K562 (cell line): ENCODE data around the gene PARP4. TPM values are rescaled to one million over a fixed set of nuclear protein-coding genes. Genes with fewer than 3 reads are reported as not detected.

Experiments used
- ATAC-seq: fragments of 200-7000 bp; cut with Tn5 transposase; 3 replicates; pipeline ENCODE4 v1.9.1; 2020; ENCODE audit warnings: moderate library complexity
- BruUV-seq: library from RNA; stranded (reverse); fragments of 400-500 nt; replicated peaks from 2 replicates; lab custom pipeline; 2021; lab: Mats Ljungman, UMichigan
- CTCF ChIA-PET: fragments of 300-600 bp; formaldehyde crosslinking; extraction: SDS; loops from one replicate; lab custom pipeline; 2021; ENCODE audit warnings: low intra/inter-chr PET ratio; lab: Yijun Ruan, JAX
- POLR2A ChIA-PET: fragments of 300-600, 350-650 bp; sonication (Branson Sonifier 250); formaldehyde crosslinking; extraction: SDS; loops from one replicate; lab custom pipeline; 2021; ENCODE audit warnings: antibody characterized with exemption, inconsistent platforms; lab: Yijun Ruan, JAX
- DNase-seq, 4 experiments: peaks; one replicate each; pipeline versions ENCODE4 v3.0.0 to v3.0.0-alpha.2; 2011 to 2018; ENCODE audit warnings: low spot score in 3 of 4, mixed read lengths in 3 of 4; ENCODE audit errors: extremely low read depth in 1 of 4
- FAIRE-seq: peaks from 2 replicates; lab custom pipeline; 2011; peaks lifted over from hg19 to GRCh38; lab: Jason Lieb, UNC
- H2AFZ ChIP-seq: 2 replicates; pipeline ENCODE4 v1.6.0; 2011; ENCODE audit warnings: low read depth, low read length, control low read depth, inconsistent platforms
- H3K27ac ChIP-seq: fragments of 200-600 bp; 3 replicates; pipeline ENCODE4 v1.8.0; 2011; ENCODE audit warnings: low read depth, mild to moderate bottlenecking, control low read depth, inconsistent platforms, low read length, moderate library complexity, mixed read lengths; ENCODE audit errors: extremely low read depth
- H3K27me3 ChIP-seq, 2 experiments: fragments of 300-600 bp in 1 of 2; 2 replicates in 1 of 2; 3 replicates in 1 of 2; pipeline versions ENCODE4 v1.6.0 to v1.8.0; 2011; ENCODE audit warnings: inconsistent platforms in 2 of 2, low read length in 2 of 2, mild to moderate bottlenecking in 1 of 2, mixed read lengths in 1 of 2, moderate library complexity in 1 of 2; ENCODE audit not compliant: control insufficient read depth in 2 of 2, insufficient read depth in 2 of 2
- H3K36me3 ChIP-seq: fragments of 300-600 bp; 3 replicates; pipeline ENCODE4 v1.8.0; 2011; ENCODE audit warnings: mild to moderate bottlenecking, low read length, inconsistent platforms; ENCODE audit not compliant: control insufficient read depth, insufficient read depth
- H3K4me1 ChIP-seq, 2 experiments: fragments of 200-600 bp in 1 of 2; replicated peaks in 1 of 2; 2 replicates in 1 of 2; 3 replicates in 1 of 2; pipeline versions ENCODE4 v1.5.1 to v1.8.0; 2011; ENCODE audit warnings: inconsistent platforms in 2 of 2, low read length in 2 of 2, mild to moderate bottlenecking in 1 of 2, mixed read lengths in 1 of 2, moderate library complexity in 1 of 2; ENCODE audit not compliant: control insufficient read depth in 2 of 2, insufficient read depth in 2 of 2
- H3K4me2 ChIP-seq: 2 replicates; pipeline ENCODE4 v1.6.1; 2011; ENCODE audit warnings: low read length, control low read depth, inconsistent platforms, mixed read lengths; ENCODE audit not compliant: insufficient read depth
- H3K4me3 ChIP-seq: fragments of 200-600 bp; sonication (generic), shearing (Covaris generic); 2 replicates; pipeline ENCODE4 v1.5.1; 2016; ENCODE audit warnings: control low read depth, inconsistent platforms
- H3K79me2 ChIP-seq: fragments of 200-600 bp; 3 replicates; pipeline ENCODE4 v1.8.0; 2011; ENCODE audit warnings: low read length, inconsistent platforms; ENCODE audit not compliant: control insufficient read depth, insufficient read depth
- H3K9ac ChIP-seq, 2 experiments: 2 replicates each; pipeline versions ENCODE4 v1.6.0 to v1.6.1; 2011; ENCODE audit warnings: low read depth in 2 of 2, low read length in 2 of 2, control low read depth in 1 of 2, inconsistent platforms in 1 of 2, mild to moderate bottlenecking in 1 of 2, mixed read lengths in 1 of 2; ENCODE audit not compliant: insufficient read depth in 1 of 2
- H3K9me1 ChIP-seq: one replicate; pipeline ENCODE4 v1.6.0; 2011; ENCODE audit warnings: inconsistent platforms, mild to moderate bottlenecking, low read length, moderate library complexity; ENCODE audit not compliant: control insufficient read depth, insufficient read depth
- H3K9me3 ChIP-seq: replicated peaks from 2 replicates; pipeline ENCODE4 v1.5.1; 2011; ENCODE audit warnings: low read depth, low read length, inconsistent platforms; ENCODE audit not compliant: control insufficient read depth, insufficient read depth
- H4K20me1 ChIP-seq: replicated peaks from 2 replicates; pipeline ENCODE4 v1.6.1; 2011; ENCODE audit warnings: low read length, inconsistent platforms, mixed read lengths; ENCODE audit not compliant: control insufficient read depth, insufficient read depth
- DACH1 ChIP-seq: fragments of 450-650 bp; IDR thresholded peaks from 2 replicates; pipeline ENCODE4 v1.6.1; 2018; ENCODE audit not compliant: partially characterized antibody
- MEF2A ChIP-seq: IDR thresholded peaks from 2 replicates; pipeline ENCODE4 v1.6.1; 2011; ENCODE audit warnings: low read depth, mild to moderate bottlenecking, low read length, moderate library complexity; ENCODE audit not compliant: control insufficient read depth
- NR3C1 ChIP-seq: sonication (generic); formaldehyde crosslinking; IDR thresholded peaks from 2 replicates; pipeline ENCODE4 v1.8.1; 2022; ENCODE audit warnings: missing genetic modification reagents
- RAD21 ChIP-seq, 2 experiments: fragments of 250-450 bp in 1 of 2; fragments of 450-650 bp in 1 of 2; sonication (Bioruptor Pico) in 1 of 2; formaldehyde crosslinking in 1 of 2; IDR thresholded peaks in 1 of 2; conservative IDR thresholded peaks in 1 of 2; 2 replicates each; pipeline versions ENCODE4 v1.4.0 to v1.8.0; 2020 to 2022; ENCODE audit warnings: mild to moderate bottlenecking in 2 of 2, moderate library complexity in 1 of 2
- SAFB ChIP-seq: fragments of 200-400 bp; formaldehyde crosslinking; IDR thresholded peaks from 2 replicates; pipeline ENCODE4 v1.6.1; 2017; ENCODE audit warnings: low read depth, low read length, borderline replicate concordance
- ZFP30 ChIP-seq: fragments of 250-450 bp; sonication (Bioruptor Pico); IDR thresholded peaks from 2 replicates; pipeline ENCODE4 v1.8.0; 2022; ENCODE audit warnings: moderate library complexity, mild to moderate bottlenecking, inconsistent platforms, borderline replicate concordance
- ZNF282 ChIP-seq: sonication (generic); formaldehyde crosslinking; IDR thresholded peaks from 2 replicates; pipeline ENCODE4 v1.8.1; 2023; ENCODE audit warnings: missing genetic modification reagents
- WGBS: fragments of 100-300 bp; shearing (Covaris generic); methylation state at CpG from one replicate; pipeline ENCODE4 v1.1.6; 2016; ENCODE audit warnings: low coverage, mixed read lengths; ENCODE audit not compliant: insufficient coverage; ENCODE audit errors: missing lambda C conversion rate; 5-methylcytosine and 5-hydroxymethylcytosine counted together
- in situ Hi-C: fragments of 300-500 bp; cut with MboI; formaldehyde crosslinking; loops from 4 replicates; pipeline ENCODE4 v1.15.0; 2018; ENCODE audit warnings: inconsistent platforms, mixed read lengths
- intact Hi-C: fragments of 100-400 bp; cut with micrococcal nuclease; formaldehyde crosslinking; loops from 2 replicates; pipeline ENCODE4 v1.14.2; 2022
- polyA plus RNA-seq, 8 experiments: library from polyadenylated mRNA; depleted of rRNA in 4 of 8; stranded (reverse) in 5 of 8; unstranded in 3 of 8; fragments of >200 nt; fragmentation: Nextera tagmentation in 2 of 8; fragmentation: Illumina TruSeq in 1 of 8; extraction: Ambion mirVana in 2 of 8; extraction: Trizol in 1 of 8; gene quantifications; 2 replicates each; pipeline versions ENCODE4 v1.2.1 to v1.2.3, GENCODE V29; 2011 to 2014; ENCODE audit warnings: inconsistent platforms in 1 of 8, missing spikeins in 1 of 8
- total RNA-seq, 7 experiments: library from RNA; depleted of rRNA in 6 of 7; stranded (reverse); fragments of >200 nt in 6 of 7; fragmentation: Illumina TruSeq in 2 of 7; extraction: Trizol in 2 of 7; gene quantifications; 2 replicates each; pipeline versions ENCODE4 v1.2.1 to v1.2.3, GENCODE V29; 2011 to 2021; ENCODE audit warnings: low replicate concordance in 1 of 7
- TF ChIP-seq, protein P1 (sequence below): sonication (generic); formaldehyde crosslinking; IDR thresholded peaks from 2 replicates; pipeline ENCODE4 v1.8.0; 2022; ENCODE audit warnings: mild to moderate bottlenecking, missing genetic modification reagents, borderline replicate concordance
- TF ChIP-seq, protein P2 (sequence below): sonication (generic); IDR thresholded peaks from 2 replicates; pipeline ENCODE4 v1.6.1; 2016
- TF ChIP-seq, protein P3 (sequence below): IDR thresholded peaks from 2 replicates; pipeline ENCODE4 v1.6.1; 2014; ENCODE audit warnings: antibody characterized with exemption

Gene PARP4
- total and polyA plus RNA-seq, 9 of the 15 experiments (the other 6 are each of a cell fraction or from before 2014, with no cell fraction given): 6.3 to 26.3 (median 18.8) TPM

DNA sequence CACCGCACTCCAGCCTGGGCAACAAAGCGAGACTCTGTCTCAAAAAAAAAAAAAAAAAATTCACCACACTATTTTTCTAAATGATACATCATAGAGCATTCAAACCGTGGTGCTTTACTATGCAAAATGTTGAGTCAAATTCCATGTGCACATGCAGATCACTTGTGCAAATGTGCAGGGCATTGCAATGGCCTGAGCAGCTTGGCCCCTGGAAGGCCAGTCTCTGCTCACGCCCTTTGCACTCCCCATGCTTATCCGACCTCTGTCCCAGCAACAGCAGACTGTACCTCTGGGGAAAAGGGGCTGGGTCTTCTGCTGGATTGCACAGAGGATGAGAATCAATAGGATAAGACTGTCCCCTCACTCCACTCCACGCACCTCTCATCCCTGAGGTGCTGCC is 58.5 kb downstream of the PARP4 start:
- in situ Hi-C loops (no loop called here), intact Hi-C loops (no loop called here)
- ATAC-seq (no peak), DNase-seq (no peak), FAIRE-seq (no peak)
- no peak overlapping the region for H2AFZ ChIP-seq
- no peaks in the 10 kb centered on the region for H3K9me3 ChIP-seq
- H3K27me3 ChIP-seq: no peaks in the 10 kb centered on the region
- ChIA-PET CTCF (no interaction called here), POLR2A (interaction anchor here (0.6 to 1.6 kb wide), 2 partner anchors 52 to 71 kb away, joined by 3 to 5 read pairs; no protein-coding TSS in a partner anchor)
- no peak overlapping the region for H3K4me2 ChIP-seq
- WGBS: 93% methylated on average over 3 of the region's 6 CpGs
- H3K9ac ChIP-seq: no peak overlapping the region
- no TSS peak for BruUV-seq
- H3K79me2 ChIP-seq: no peaks in the 10 kb centered on the region
- no peak overlapping the region for H3K27ac ChIP-seq
- H4K20me1 ChIP-seq: no peaks in the 10 kb centered on the region
- no peaks in the 10 kb centered on the region for H3K4me1 ChIP-seq
- no peaks in the 10 kb centered on the region for H3K9me1 ChIP-seq
- TF ChIP-seq NR3C1 (CRISPR knock-in tag) (no peak), ZNF282 (CRISPR knock-in tag) (no peak)
- peaks cover 34% of the 10 kb centered on the region; the same call in 1 of the 3 replicates for H3K36me3 ChIP-seq
- no peak overlapping the region for H3K4me3 ChIP-seq

DNA sequence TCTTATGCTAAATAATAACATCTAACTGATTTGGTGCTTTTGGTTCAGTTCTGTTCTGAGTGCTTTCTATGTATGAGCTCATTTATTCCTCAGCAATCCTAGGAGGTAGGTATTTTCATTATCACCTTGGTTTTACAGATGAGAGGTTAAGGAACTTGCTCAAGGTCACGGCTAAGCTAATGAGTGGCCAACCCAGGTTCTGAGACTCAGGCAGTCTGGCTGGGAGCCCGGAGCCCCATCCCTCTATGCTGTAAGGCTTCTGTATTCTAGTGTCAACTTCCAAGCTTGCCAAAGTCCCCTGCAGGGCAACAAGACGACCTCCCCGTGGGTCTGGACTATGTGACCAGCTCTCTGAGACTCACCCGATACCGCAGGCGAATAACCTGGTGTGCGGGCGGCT is 60.5 kb downstream of the PARP4 start:
- no peak overlapping the region for H3K27ac ChIP-seq
- no peak overlapping the region for H3K4me2 ChIP-seq
- ChIA-PET POLR2A (interaction anchor here (1.2 kb wide), 1 partner anchor 59 kb away, joined by 5 read pairs; no protein-coding TSS in a partner anchor), CTCF (no interaction called here)
- no peaks in the 10 kb centered on the region for H4K20me1 ChIP-seq
- H3K4me3 ChIP-seq: no peak overlapping the region
- 90% methylated on average over 8 of the region's 9 CpGs for WGBS
- H3K4me1 ChIP-seq: no peaks in the 10 kb centered on the region
- H3K79me2 ChIP-seq: no peaks in the 10 kb centered on the region
- no peaks in the 10 kb centered on the region for H3K27me3 ChIP-seq
- no TSS peak for BruUV-seq
- no peak overlapping the region for H2AFZ ChIP-seq
- no peak for DNase-seq
- H3K9me3 ChIP-seq: no peaks in the 10 kb centered on the region
- H3K9me1 ChIP-seq: no peaks in the 10 kb centered on the region
- in situ Hi-C loops (no loop called here), intact Hi-C loops (no loop called here)
- H3K9ac ChIP-seq: no peak overlapping the region
- no peak for ATAC-seq
- FAIRE-seq: no peak
- peaks cover 32% of the 10 kb centered on the region; the same call in 1 of the 3 replicates for H3K36me3 ChIP-seq
- TF ChIP-seq DACH1: no peak
- no peak for TF ChIP-seq SAFB
- TF ChIP-seq, protein P1, sequence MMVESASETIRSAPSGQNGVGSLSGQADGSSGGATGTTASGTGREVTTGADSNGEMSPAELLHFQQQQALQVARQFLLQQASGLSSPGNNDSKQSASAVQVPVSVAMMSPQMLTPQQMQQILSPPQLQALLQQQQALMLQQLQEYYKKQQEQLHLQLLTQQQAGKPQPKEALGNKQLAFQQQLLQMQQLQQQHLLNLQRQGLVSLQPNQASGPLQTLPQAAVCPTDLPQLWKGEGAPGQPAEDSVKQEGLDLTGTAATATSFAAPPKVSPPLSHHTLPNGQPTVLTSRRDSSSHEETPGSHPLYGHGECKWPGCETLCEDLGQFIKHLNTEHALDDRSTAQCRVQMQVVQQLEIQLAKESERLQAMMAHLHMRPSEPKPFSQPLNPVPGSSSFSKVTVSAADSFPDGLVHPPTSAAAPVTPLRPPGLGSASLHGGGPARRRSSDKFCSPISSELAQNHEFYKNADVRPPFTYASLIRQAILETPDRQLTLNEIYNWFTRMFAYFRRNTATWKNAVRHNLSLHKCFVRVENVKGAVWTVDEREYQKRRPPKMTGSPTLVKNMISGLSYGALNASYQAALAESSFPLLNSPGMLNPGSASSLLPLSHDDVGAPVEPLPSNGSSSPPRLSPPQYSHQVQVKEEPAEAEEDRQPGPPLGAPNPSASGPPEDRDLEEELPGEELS: no peak
- TF ChIP-seq, protein P2, sequence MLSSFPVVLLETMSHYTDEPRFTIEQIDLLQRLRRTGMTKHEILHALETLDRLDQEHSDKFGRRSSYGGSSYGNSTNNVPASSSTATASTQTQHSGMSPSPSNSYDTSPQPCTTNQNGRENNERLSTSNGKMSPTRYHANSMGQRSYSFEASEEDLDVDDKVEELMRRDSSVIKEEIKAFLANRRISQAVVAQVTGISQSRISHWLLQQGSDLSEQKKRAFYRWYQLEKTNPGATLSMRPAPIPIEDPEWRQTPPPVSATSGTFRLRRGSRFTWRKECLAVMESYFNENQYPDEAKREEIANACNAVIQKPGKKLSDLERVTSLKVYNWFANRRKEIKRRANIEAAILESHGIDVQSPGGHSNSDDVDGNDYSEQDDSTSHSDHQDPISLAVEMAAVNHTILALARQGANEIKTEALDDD: no peak
- TF ChIP-seq MEF2A: no peak
- TF ChIP-seq ZFP30 (CRISPR knock-in tag): no peak
- no peak for TF ChIP-seq RAD21 (CRISPR knock-in tag; conservative IDR thresholded peaks at IDR 0.05 in 1 of 2, IDR thresholded peaks at IDR 0.05 in 1 of 2)
- TF ChIP-seq, protein P3, sequence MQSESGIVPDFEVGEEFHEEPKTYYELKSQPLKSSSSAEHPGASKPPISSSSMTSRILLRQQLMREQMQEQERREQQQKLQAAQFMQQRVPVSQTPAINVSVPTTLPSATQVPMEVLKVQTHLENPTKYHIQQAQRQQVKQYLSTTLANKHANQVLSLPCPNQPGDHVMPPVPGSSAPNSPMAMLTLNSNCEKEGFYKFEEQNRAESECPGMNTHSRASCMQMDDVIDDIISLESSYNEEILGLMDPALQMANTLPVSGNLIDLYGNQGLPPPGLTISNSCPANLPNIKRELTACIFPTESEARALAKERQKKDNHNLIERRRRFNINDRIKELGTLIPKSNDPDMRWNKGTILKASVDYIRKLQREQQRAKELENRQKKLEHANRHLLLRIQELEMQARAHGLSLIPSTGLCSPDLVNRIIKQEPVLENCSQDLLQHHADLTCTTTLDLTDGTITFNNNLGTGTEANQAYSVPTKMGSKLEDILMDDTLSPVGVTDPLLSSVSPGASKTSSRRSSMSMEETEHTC: no peak
